Measurements from ENCODE around the gene TOX3.

DNA sequence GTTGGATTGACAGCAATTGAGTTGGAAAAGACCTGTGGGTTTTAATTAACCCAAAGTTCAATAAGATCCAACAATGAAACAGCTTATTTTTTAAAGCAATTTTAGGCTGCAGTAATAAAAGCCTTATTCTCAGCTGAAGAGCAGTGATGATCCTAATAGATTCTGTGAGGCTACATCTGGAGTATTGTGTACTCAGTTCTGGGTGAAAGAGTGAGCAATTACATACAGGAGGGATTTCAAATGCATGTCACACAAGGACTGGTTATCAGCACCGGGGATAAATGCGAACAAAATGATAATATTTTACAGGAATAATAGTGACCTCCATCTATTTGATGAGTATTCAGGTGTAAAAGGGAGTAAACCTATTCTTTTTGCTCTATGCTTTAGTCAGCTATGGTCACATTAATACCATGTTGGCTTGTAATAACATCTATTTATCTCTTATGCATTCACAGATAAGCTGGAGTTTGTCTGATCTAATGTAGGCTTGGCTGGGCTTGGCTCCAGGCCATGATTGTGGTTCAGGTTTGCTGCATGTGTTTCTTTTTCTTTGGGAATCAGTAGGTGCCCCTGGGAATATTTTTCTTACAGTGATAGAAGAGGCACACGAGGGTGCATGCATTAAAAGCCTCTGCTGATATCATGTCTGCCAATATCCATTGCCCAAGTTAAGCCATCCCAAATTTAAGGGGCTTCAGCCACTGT is 22.2 kb upstream of the TOX3 start:
- TF ChIP-seq, protein P1, sequence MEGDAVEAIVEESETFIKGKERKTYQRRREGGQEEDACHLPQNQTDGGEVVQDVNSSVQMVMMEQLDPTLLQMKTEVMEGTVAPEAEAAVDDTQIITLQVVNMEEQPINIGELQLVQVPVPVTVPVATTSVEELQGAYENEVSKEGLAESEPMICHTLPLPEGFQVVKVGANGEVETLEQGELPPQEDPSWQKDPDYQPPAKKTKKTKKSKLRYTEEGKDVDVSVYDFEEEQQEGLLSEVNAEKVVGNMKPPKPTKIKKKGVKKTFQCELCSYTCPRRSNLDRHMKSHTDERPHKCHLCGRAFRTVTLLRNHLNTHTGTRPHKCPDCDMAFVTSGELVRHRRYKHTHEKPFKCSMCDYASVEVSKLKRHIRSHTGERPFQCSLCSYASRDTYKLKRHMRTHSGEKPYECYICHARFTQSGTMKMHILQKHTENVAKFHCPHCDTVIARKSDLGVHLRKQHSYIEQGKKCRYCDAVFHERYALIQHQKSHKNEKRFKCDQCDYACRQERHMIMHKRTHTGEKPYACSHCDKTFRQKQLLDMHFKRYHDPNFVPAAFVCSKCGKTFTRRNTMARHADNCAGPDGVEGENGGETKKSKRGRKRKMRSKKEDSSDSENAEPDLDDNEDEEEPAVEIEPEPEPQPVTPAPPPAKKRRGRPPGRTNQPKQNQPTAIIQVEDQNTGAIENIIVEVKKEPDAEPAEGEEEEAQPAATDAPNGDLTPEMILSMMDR (IDR thresholded peaks at IDR 0.05), result no peak
- no peak for TF ChIP-seq EP300 (IDR thresholded peaks at IDR 0.05)
